ENCODE measurements around the gene CST7. TPM values are rescaled to one million over a fixed set of nuclear protein-coding genes. Genes with fewer than 3 reads are reported as not detected.

The CST7 gene
- total and polyA plus RNA-seq, 7 donors, result 0.13 to 1.2 (median 0.55) TPM

GRCh38 chr20:24937579-24937978, 11.5 kb upstream of the CST7 start:
- 0 to 94% (median 44%) methylated on average over 1 of the region's 1 CpG for WGBS, 3 donors
- TF ChIP-seq, protein P1, sequence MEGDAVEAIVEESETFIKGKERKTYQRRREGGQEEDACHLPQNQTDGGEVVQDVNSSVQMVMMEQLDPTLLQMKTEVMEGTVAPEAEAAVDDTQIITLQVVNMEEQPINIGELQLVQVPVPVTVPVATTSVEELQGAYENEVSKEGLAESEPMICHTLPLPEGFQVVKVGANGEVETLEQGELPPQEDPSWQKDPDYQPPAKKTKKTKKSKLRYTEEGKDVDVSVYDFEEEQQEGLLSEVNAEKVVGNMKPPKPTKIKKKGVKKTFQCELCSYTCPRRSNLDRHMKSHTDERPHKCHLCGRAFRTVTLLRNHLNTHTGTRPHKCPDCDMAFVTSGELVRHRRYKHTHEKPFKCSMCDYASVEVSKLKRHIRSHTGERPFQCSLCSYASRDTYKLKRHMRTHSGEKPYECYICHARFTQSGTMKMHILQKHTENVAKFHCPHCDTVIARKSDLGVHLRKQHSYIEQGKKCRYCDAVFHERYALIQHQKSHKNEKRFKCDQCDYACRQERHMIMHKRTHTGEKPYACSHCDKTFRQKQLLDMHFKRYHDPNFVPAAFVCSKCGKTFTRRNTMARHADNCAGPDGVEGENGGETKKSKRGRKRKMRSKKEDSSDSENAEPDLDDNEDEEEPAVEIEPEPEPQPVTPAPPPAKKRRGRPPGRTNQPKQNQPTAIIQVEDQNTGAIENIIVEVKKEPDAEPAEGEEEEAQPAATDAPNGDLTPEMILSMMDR (IDR thresholded peaks at IDR 0.05), result no peak
- Histone ChIP-seq H3K9me3 (peaks cover 7% of the 10 kb centered on the region), H3K27me3 (ENCODE audit: insufficient read depth in 3 of 3, low read length in 2 of 3) (no peaks in the 10 kb centered on the region), H3K36me3 (ENCODE audit: insufficient read depth in 1 of 2, low read depth in 1 of 2) (no peaks in the 10 kb centered on the region), H3K4me1 (no peaks in the 10 kb centered on the region), H3K27ac (no peak overlapping the region), H3K4me3 (no peak overlapping the region)
- ATAC-seq (no peak), DNase-seq (no peak)
- intact Hi-C loops (cut with DNase I), result no loop called here

DNA sequence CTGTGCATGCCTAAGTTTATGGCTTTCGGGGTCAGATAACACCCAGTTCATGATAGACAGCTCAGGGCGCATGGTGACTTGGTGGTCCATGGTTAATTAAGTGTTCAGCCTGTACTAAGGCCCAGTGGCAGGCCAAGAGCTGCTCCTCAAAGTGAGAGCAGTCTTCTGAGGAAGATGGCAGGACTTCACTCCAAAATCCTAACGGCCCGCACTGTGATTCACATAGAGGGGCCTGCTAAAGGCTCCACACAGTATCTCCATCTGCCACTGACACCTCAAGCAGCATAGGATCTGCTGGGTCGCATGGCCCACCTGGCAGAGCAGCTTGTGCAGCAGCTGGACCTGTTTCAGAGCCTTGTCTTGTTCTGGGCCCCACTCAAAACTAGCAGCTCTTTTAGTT, 10.6 kb upstream of the CST7 start:
- WGBS, 3 donors, result 79% methylated on average over 5 of the region's 5 CpGs
- intact Hi-C loops (cut with DNase I), result no loop called here
- Histone ChIP-seq H3K27ac (no peak overlapping the region), H3K4me3 (no peak overlapping the region), H3K9me3 (peaks cover 7% of the 10 kb centered on the region), H3K36me3 (ENCODE audit: insufficient read depth in 1 of 2, low read depth in 1 of 2) (no peaks in the 10 kb centered on the region), H3K27me3 (ENCODE audit: insufficient read depth in 3 of 3, low read length in 2 of 3) (no peaks in the 10 kb centered on the region), H3K4me1 (no peaks in the 10 kb centered on the region)
- TF ChIP-seq, protein P1 (IDR thresholded peaks at IDR 0.05), result no peak
- no peak for DNase-seq
- no peak for ATAC-seq

DNA sequence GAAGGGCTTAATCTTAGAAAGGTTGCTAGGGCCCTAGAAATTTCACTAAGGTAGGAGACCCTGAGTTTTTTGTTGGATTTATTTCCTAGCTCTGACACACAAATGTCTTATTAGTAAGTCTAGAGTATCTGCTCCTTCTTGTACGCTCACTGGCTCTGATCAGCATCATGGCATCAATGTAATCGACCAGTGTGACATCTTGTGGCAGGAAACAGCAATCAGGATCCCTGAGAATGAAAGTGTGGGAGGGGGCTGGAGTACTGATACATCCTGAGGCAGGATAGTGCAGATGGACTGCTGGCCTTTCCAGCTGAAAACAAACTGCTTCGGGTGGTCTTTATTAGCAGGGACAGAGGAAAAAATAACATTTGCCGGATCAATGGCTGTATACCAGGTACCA, 10.0 kb upstream of the CST7 start:
- H3K4me1 ChIP-seq, result no peaks in the 10 kb centered on the region
- no peak overlapping the region for H3K4me3 ChIP-seq
- no peaks in the 10 kb centered on the region for H3K36me3 ChIP-seq (ENCODE audit: insufficient read depth in 1 of 2, low read depth in 1 of 2)
- DNase-seq (no peak), ATAC-seq (no peak)
- TF ChIP-seq, protein P1 (IDR thresholded peaks at IDR 0.05), result no peak
- no peak overlapping the region for H3K27ac ChIP-seq
- H3K27me3 ChIP-seq (ENCODE audit: insufficient read depth in 3 of 3, low read length in 2 of 3), result no peaks in the 10 kb centered on the region
- WGBS, 3 donors, result 55 to 78% (median 72%) methylated on average over 4 of the region's 4 CpGs
- peaks cover 7% of the 10 kb centered on the region for H3K9me3 ChIP-seq
- intact Hi-C loops (cut with DNase I), result no loop called here

GRCh38 chr20:24942679-24943078, 6.4 kb upstream of the CST7 start:
- no peaks in the 10 kb centered on the region for H3K27me3 ChIP-seq (ENCODE audit: insufficient read depth in 3 of 3, low read length in 2 of 3)
- ATAC-seq, result no peak

More at GRCh38 chr20:24942679-24943078, 6.4 kb upstream of the CST7 start:
- no peak overlapping the region for H3K4me3 ChIP-seq
- no peaks in the 10 kb centered on the region for H3K36me3 ChIP-seq (ENCODE audit: insufficient read depth in 1 of 2, low read depth in 1 of 2)
- no peak for DNase-seq
- no peak overlapping the region for H3K27ac ChIP-seq
- peaks cover 15% of the 10 kb centered on the region for H3K9me3 ChIP-seq
- no peaks in the 10 kb centered on the region for H3K4me1 ChIP-seq
- TF ChIP-seq, protein P1 (IDR thresholded peaks at IDR 0.05), result no peak
- intact Hi-C loops (cut with DNase I), result loop anchor here in 1 of 2 donors (2.0 kb wide), 1 partner anchor 26 kb away; no protein-coding TSS in a partner anchor
- WGBS, 3 donors, result 76 to 88% (median 80%) methylated on average over 6 of the region's 6 CpGs
